GM18861 (cell line): Measurements from ENCODE around the gene REEP3.
A peak's percentile ranks its signal among the peaks of the same experiment; 100 is the strongest.
"Not testable (repeated sequence)": the region's sequence is repeated elsewhere in the genome, so short reads cannot be mapped to it uniquely, and the experiment has no call there.

Experiments
- ATAC-seq: cut with Tn5 transposase; IDR thresholded peaks from one replicate; pipeline ENCODE4 v1.9.1; 2021; ENCODE audit not compliant: unreplicated experiment

REEP3 gene

GRCh38 chr10:63547628-63548360 is 26.6 kb downstream of the REEP3 start:
- no peak for ATAC-seq

DNA sequence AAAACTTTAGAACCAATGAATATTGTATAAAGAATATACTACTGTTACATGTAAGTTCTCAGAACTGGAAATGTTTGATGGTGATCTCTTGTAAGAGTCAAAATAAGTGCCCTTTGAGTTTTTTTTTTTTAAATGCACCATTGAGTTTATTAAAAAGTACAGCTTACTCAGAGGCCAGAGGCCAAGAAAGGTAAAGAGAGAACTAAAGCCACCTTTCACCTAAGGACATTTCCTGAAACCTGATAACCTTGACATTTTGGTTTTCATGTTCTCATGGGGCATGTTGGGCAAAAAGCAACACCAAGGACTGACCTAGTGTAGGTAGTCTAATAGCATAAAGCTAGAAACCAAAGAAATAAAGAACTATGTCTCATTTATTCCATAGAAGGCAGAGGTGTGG is 27.7 kb downstream of the REEP3 start:
- no peak for ATAC-seq

DNA sequence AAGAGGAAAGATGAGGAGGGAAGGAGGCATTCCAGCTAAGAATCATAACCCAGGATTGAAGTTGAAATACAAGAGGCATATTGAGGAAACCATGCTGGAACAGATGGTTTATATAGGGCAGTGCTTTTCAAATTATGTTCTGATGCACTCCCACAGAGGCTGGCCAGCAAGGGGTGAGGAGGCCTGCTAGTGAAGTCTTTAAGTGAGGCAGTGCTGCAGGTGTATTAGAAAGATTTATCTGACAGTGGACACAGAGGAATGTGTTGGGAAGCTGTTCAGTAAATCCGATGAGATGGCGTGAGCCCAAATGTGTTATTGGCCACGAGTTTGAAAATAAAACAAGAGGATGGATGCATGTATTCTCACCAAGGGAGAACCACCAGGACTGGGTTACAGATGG is 28.6 kb downstream of the REEP3 start:
- ATAC-seq = no peak

DNA sequence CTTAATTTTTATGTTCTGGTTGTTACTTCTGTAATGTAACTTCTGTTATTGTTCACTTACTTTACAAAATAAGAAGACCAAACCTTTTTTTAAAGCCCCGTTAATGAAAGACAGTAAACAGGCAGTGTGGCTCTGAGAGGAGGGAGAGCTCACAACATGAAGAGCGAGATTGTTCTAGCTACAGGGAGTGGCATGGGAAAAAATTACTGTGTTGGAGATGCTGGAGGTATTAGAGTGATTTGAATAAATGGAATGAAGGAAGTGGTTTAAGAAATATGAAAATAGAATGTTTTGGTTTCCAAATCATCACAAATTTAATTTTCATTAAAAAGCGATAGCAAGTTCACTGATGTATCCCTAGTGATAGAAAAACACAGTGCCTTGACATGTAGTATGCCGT is 31.8 kb downstream of the REEP3 start:
- ATAC-seq = no peak

GRCh38 chr10:63553473-63553872 is 32.3 kb downstream of the REEP3 start:
- ATAC-seq = no peak

DNA sequence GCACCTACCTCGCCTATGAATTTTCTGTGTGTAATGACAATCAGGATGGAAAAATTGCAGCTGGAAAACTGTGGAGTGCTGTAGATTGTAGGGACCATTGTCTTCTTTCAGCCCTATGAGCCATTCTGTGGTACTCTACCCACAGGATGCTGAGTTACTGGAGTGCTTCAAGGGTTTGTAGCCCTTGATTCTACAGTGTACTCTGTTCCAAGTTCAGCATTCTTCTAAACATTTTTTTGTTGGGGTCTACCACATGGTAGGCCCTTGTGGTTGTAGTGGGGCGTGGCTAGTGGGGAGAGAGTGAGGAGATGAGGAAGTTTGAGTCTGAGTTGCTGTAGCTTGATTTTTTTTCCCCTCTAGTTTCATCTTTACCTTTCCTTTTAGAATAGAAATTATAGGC is 33.5 kb downstream of the REEP3 start:
- peak; percentile 85 for ATAC-seq

- no peak for ATAC-seq
Observed at GRCh38 chr10:63555330-63555729, 34.1 kb downstream of the REEP3 start.

GRCh38 chr10:63558132-63558784 is 37.1 kb downstream of the REEP3 start:
- no peak for ATAC-seq

DNA sequence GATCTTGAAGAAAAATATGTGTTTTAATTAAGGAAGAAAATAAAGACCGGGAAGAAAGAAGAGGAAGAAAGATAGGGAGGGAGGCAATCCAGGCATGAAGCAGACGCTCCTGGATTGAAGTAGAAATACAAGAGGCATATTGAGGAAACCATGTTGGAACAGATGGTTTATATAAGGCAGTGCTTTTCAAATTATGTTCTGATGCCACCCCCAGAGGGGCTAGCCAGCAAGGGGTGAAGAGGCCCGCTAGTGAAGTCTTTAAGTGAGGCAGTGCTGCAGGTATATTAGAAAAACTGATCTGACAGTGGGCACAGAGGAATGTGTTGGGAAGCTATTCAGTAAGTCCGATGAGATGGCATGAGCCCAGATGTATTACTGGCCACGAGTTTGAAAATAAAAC is 40.1 kb downstream of the REEP3 start:
- no peak for ATAC-seq

GRCh38 chr10:63562391-63562790 is 41.2 kb downstream of the REEP3 start:
- no peak for ATAC-seq

DNA sequence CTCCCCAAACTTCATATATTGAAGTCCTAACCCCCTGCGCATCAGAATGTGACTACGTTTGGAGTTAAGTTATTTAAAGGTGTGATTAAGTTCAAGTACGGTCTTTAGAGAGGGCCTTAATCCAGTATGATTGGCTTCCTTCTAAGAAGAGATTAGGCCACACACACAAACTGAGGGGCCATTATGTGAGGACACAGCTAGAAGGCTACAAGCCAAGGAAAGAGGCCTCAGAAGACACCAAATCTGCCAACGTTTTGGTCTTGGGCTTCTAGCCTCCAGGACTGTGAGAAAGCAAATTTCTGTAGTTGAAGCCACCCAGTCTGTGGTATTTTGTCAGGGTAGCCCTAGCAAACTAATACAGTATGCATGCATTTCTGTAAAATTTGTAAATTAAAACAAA is 41.7 kb downstream of the REEP3 start:
- no peak for ATAC-seq

DNA sequence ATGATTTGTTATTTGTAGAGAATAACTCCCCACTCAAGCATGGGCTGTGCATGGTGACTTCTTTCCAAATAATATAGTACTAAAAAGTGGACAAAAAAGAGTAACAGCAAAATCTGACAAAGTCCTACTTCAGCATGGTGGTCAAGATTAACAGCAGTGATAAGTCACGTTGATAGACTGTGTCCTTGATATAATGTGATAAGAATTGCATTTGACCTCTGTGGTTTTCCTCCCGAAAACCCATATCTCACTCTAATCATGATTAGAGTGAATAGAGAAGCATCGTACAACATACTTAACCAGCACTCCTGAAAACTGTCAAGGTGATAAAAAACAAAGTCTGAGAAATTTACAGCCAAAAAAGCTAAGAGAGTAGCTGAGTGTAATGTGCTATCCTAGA is 42.4 kb downstream of the REEP3 start:
- ATAC-seq = no peak

DNA sequence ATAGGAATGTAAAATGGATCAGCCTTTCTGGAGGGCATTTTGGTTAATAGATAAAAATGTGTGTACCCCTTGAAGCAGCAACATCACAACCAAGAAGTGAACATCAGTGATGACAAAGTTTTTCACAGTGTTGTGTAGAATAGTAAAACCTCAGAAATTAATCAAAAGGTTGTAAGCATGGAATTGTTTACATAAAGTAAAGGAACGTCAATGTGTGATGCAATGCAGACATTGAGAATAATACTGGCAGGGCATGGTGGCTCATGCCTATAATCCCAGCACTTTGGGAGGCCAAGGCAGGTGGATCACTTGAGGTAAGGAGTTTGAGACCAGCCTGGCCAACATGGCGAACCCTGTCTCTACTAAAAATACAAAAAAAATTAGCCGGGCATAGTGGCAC is 43.5 kb downstream of the REEP3 start:
- not testable (repeated sequence) for ATAC-seq

DNA sequence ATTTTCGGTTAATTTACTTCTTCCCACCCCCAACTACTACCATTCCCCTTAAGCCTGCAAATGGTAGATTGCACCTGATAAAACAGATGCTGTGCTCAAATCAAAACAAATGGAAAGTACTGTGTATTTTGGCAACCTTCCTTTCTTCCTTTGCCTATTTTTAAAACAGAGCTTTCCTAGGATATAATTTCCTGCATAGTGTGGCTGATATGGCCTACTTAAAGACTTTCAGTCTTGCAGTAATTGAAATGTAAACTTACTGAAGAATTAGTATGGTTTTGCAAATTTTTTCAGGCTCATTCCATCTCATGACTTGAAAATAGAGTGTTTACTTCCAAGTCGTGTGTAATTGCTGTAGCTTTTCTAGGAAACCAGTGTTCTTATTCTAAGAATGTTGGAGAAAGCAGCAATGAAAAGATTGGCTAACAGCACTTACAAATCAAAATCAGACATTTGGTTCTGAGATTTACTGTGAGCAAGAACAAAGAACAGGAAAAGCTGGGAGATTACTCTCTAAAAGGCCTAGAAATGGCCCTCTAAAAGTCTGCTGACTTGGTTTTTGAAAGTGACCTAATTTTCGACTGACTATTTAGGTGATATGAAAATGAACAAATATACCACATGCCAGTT is 52.0 kb downstream of the REEP3 start:
- no peak for ATAC-seq

DNA sequence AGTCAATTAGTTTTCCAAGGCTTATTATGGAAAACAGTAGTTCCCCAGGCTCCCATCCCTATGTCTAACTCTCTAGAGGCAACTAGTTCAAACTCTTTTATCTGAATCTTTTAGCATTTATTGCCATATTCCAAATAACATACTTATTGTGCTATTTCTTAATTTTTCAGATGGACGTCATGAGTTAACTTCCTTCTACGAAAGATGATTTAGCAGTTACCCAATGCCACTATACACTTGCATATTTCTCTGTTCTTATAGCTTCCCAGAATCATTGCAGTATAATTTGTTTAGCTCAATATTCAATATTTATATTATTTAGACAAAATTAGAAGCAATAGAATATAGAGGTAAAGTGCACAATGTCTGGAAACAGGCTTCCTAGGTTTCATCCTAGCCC is 52.8 kb downstream of the REEP3 start:
- ATAC-seq = no peak

DNA sequence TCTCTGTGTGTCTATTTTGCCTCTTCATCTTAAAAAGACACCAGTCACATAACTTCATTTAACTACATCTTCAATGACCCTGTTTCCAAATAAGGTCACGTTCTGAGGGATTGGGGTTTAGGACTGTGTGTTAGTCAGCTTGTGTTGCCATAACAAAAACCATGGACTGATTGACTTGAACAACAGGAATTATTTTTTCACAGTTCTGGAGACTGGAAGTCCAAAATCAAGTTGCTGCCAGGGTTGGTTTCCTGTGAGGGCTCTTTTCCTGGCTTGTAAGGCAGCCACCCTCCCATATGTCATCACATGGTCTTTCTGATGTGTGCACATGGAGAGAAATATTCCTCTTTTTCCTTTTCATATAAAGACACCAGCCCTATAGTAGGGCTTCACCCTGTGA is 55.3 kb downstream of the REEP3 start:
- ATAC-seq = no peak

GRCh38 chr10:63578501-63578900 is 57.3 kb downstream of the REEP3 start:
- no peak for ATAC-seq

GRCh38 chr10:63579371-63580014 is 58.3 kb downstream of the REEP3 start:
- no peak for ATAC-seq

DNA sequence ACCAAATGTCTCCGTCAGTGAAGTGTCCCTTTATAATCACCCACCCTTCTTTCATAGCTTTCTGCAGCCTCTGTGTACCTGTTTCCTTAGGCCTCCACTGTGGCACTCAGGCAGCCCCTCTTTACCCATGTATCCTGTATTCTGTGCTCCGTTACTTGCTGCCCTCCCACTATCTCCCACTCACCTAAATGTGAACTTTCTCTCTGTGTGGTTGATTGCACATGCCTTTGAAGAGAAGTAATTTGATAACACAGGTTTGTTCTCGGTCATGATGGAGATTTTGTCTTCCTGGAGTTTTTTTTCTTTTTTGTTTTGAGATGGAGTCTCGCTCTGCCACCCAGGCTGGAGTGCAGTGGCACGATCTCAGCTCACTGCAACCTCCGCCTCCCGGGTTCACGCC is 61.5 kb downstream of the REEP3 start:
- no peak for ATAC-seq

DNA sequence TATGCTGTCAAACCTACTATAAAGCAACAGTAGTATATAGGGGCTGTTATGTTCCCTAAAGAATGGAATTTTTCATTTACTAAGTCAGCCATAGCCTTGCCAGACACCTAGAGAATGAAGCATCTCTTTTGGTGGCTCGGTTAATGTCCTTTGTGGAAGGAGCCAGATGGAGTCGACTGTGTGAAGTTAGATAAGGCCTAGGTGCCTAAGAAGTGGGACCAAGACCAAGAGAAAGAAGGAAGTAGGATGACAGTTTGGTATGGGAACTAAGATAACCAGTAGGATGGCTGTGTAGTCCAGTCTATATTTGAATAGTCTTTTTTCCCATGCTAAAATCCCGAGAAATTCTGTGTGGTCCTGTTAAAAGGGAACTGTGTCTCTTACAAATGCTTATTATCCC is 62.2 kb downstream of the REEP3 start:
- no peak for ATAC-seq

DNA sequence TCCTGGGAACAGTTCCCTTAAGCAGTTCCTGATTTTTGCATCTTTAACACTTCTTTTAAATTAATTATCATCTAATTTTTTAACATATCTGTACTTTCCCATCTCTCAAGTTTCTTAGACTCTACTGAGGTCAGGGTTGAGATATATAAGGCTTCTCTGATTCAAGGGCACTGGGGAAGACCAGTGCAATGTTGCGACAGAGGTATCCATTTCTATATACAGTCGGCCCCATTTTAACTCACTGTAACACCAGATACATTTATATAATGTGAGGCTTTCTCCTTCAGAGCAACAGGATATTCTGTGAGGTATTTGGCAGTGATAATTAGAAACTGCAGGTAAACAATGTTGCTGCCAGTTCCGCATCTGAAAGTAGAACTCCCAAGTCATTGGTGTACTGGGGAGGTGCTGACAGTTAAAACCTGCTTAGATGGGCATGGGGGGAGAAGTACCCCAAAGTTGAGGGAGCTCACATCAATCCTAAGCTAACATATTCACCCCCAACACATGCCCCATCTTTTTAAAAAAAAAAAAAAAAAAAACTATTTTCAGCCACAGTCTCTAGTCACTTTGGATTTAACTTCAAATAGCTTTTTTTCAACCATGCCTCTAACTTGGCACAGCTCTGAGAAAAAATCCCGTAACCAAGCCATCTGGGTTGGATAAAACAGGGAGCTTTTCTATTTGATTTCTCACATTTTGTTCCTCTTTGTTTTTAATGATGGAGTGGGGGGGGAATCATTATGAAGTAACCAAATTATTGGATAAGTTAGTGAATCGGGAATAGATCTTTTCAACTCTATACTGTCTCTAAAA is 62.9 kb downstream of the REEP3 start:
- no peak for ATAC-seq
